Measurements from ENCODE around the gene ATP8A2.
"Not testable (repeated sequence)": the region's sequence is repeated elsewhere in the genome, so short reads cannot be mapped to it uniquely, and the experiment has no call there.

Gene ATP8A2

GRCh38 chr13:25570185-25570584, 198.4 kb downstream of the ATP8A2 start:
- no peak for DNase-seq

- no peak for DNase-seq
These were observed 199.5 kb downstream of the ATP8A2 start for GRCh38 chr13:25571237-25571636.

GRCh38 chr13:25572171-25572570, 200.4 kb downstream of the ATP8A2 start:
- not testable (repeated sequence) for DNase-seq

GRCh38 chr13:25574437-25575411, 202.9 kb downstream of the ATP8A2 start:
- peak; percentile 61 for DNase-seq

GRCh38 chr13:25575562-25575961, 203.8 kb downstream of the ATP8A2 start:
- no peak for DNase-seq

- no peak for DNase-seq
These were observed 206.8 kb downstream of the ATP8A2 start for GRCh38 chr13:25578526-25578925.

GRCh38 chr13:25579221-25579620, 207.4 kb downstream of the ATP8A2 start:
- no peak for DNase-seq

GRCh38 chr13:25581351-25581750, 209.6 kb downstream of the ATP8A2 start:
- no peak for DNase-seq

- no peak for DNase-seq
These were observed 212.3 kb downstream of the ATP8A2 start for GRCh38 chr13:25584087-25584486.

GRCh38 chr13:25585000-25585399, 213.2 kb downstream of the ATP8A2 start:
- peak; percentile 33 for DNase-seq

- no peak for DNase-seq
These were observed 215.7 kb downstream of the ATP8A2 start for GRCh38 chr13:25587326-25587980.

GRCh38 chr13:25588336-25589060, 216.7 kb downstream of the ATP8A2 start:
- no peak for DNase-seq

GRCh38 chr13:25598421-25598820, 226.6 kb downstream of the ATP8A2 start:
- DNase-seq, result no peak

- DNase-seq, result no peak
These were observed 230.4 kb downstream of the ATP8A2 start for GRCh38 chr13:25602176-25602575.

- no peak for DNase-seq
These were observed 232.3 kb downstream of the ATP8A2 start for GRCh38 chr13:25604106-25604505.

GRCh38 chr13:25607096-25607495, 235.3 kb downstream of the ATP8A2 start:
- DNase-seq, result no peak

GRCh38 chr13:25608181-25608580, 236.4 kb downstream of the ATP8A2 start:
- peak; percentile 41 for DNase-seq

GRCh38 chr13:25616674-25617073, 244.9 kb downstream of the ATP8A2 start:
- no peak for DNase-seq

- no peak for DNase-seq
These were observed 248.1 kb downstream of the ATP8A2 start for GRCh38 chr13:25619897-25620296.

GRCh38 chr13:25625414-25625813, 253.6 kb downstream of the ATP8A2 start:
- DNase-seq, result no peak

- DNase-seq, result no peak
These were observed 258.6 kb downstream of the ATP8A2 start for GRCh38 chr13:25630329-25630900.

- no peak for DNase-seq
These were observed 260.6 kb downstream of the ATP8A2 start for GRCh38 chr13:25632166-25632888.
